NT2/D1 (cell line): ENCODE results near the gene CARD19.
A peak's percentile ranks its signal among the peaks of the same experiment; 100 is the strongest.
"Not testable (repeated sequence)": the region's sequence is repeated elsewhere in the genome, so short reads cannot be mapped to it uniquely, and the experiment has no call there.

Experiments used
- DNase-seq: peaks from one replicate; pipeline ENCODE4 v3.0.0-alpha.2; 2011; ENCODE audit warnings: low read depth, low spot score
- H3K27me3 ChIP-seq: 2 replicates; pipeline ENCODE4 v1.6.0; 2011; ENCODE audit warnings: mild to moderate bottlenecking; ENCODE audit not compliant: insufficient read length, insufficient read depth
- H3K36me3 ChIP-seq: 2 replicates; pipeline ENCODE4 v1.6.1; 2011; ENCODE audit warnings: mild to moderate bottlenecking, low read length, mixed read lengths; ENCODE audit not compliant: insufficient read depth, insufficient read length
- H3K4me1 ChIP-seq: 2 replicates; pipeline ENCODE4 v1.5.1; 2011; ENCODE audit not compliant: insufficient read depth, insufficient read length
- H3K4me3 ChIP-seq: 2 replicates; pipeline ENCODE4 v1.5.1; 2011; ENCODE audit warnings: low read depth; ENCODE audit not compliant: insufficient read length
- H3K9ac ChIP-seq: 2 replicates; pipeline ENCODE4 v1.6.0; 2011; ENCODE audit warnings: low read depth; ENCODE audit not compliant: insufficient read length
- H3K9me3 ChIP-seq: 2 replicates; pipeline ENCODE4 v1.5.1; 2011; ENCODE audit warnings: mild to moderate bottlenecking, low read length; ENCODE audit not compliant: insufficient read depth
- SUZ12 ChIP-seq: IDR thresholded peaks from 2 replicates; pipeline ENCODE4 v1.6.1; 2011; ENCODE audit not compliant: insufficient read length, insufficient read depth; ENCODE audit errors: extremely low read depth
- YY1 ChIP-seq: IDR thresholded peaks from 2 replicates; pipeline ENCODE4 v1.6.1; 2011; ENCODE audit not compliant: insufficient read length, insufficient read depth
- ZNF274 ChIP-seq: IDR thresholded peaks from 2 replicates; pipeline ENCODE4 v1.6.1; 2011; ENCODE audit warnings: mild to moderate bottlenecking, low read depth, low read length

CARD19 gene

DNA sequence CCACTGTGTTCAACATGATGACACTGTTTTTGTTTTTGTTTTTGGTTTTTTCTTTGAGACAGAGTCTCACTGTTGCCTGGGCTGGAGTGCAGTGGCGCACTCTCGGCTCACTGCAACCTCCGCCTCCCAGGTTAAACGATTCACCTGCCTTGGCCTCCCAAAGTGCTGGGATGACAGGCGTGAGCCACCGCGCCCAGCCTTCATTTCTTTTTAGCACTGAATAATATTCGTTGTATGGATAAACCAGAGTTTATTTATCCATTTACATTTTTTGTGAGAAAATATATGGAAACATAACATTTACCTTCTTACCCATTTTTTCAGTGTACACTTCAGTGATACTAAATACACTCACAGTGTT lies 4.2 kb downstream of the CARD19 start:
- H3K36me3 ChIP-seq: no peaks in the 10 kb centered on the region
- H3K9me3 ChIP-seq: peaks cover 11% of the 10 kb centered on the region
- H3K9ac ChIP-seq: no peak overlapping the region
- DNase-seq: no peak
- peaks cover 13% of the 10 kb centered on the region for H3K4me1 ChIP-seq
- H3K27me3 ChIP-seq: peaks cover 8% of the 10 kb centered on the region
- H3K4me3 ChIP-seq: no peak overlapping the region
- TF ChIP-seq ZNF274 (no peak), SUZ12 (no peak), YY1 (no peak)

DNA sequence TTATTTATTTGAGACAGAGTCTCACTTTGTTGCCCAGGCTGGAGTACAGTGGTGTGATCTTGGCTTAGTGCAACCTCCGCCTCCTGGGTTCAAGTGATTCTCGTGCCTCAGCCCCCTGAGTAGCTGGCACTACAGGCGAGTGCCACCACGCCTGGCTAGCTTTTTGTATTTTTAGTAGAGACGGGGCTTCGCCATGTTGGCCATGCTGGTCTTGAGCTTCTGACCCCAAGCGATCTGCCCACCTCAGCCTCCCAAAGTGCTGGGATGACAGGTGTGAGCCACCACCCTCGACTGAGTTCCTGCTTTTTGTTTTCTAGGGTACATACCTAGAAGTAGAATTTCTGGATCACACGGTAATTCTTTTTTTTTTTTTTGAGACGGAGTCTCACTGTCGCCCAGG lies 5.1 kb downstream of the CARD19 start:
- not testable (repeated sequence) for DNase-seq, H3K4me3 ChIP-seq, H3K27me3 ChIP-seq, H3K36me3 ChIP-seq, H3K9ac ChIP-seq
- Histone ChIP-seq H3K4me1 (peaks cover 13% of the 10 kb centered on the region), H3K9me3 (peaks cover 11% of the 10 kb centered on the region)

- no peak overlapping the region for H3K4me3 ChIP-seq
- peaks cover 7% of the 10 kb centered on the region for H3K36me3 ChIP-seq
- H3K9me3 ChIP-seq: peaks cover 11% of the 10 kb centered on the region
- H3K27me3 ChIP-seq: no peaks in the 10 kb centered on the region
- no peak for DNase-seq
- no peak overlapping the region for H3K9ac ChIP-seq
- TF ChIP-seq ZNF274 (no peak), SUZ12 (no peak)
- no peaks in the 10 kb centered on the region for H3K4me1 ChIP-seq
Observed at GRCh38 chr9:93105620-93106019, 9.6 kb downstream of the CARD19 start.

- peaks cover 11% of the 10 kb centered on the region for H3K9me3 ChIP-seq
- H3K36me3 ChIP-seq: peaks cover 12% of the 10 kb centered on the region
- no peak overlapping the region for H3K9ac ChIP-seq
- peaks cover 9% of the 10 kb centered on the region for H3K4me1 ChIP-seq
- no peak overlapping the region for H3K4me3 ChIP-seq
- TF ChIP-seq ZNF274: no peak
- TF ChIP-seq SUZ12: no peak
- TF ChIP-seq YY1: no peak
- H3K27me3 ChIP-seq: no peaks in the 10 kb centered on the region
- DNase-seq: no peak
Observed at GRCh38 chr9:93107151-93107824, 11.3 kb downstream of the CARD19 start.

GRCh38 chr9:93107825-93108161 lies 11.8 kb downstream of the CARD19 start:
- Histone ChIP-seq H3K9me3 (peaks cover 11% of the 10 kb centered on the region), H3K36me3 (peaks cover 12% of the 10 kb centered on the region), H3K4me3 (no peak overlapping the region), H3K4me1 (peaks cover 9% of the 10 kb centered on the region), H3K9ac (no peak overlapping the region), H3K27me3 (no peaks in the 10 kb centered on the region)
- TF ChIP-seq ZNF274: no peak
- TF ChIP-seq SUZ12: no peak
- TF ChIP-seq YY1: no peak
- DNase-seq: no peak

DNA sequence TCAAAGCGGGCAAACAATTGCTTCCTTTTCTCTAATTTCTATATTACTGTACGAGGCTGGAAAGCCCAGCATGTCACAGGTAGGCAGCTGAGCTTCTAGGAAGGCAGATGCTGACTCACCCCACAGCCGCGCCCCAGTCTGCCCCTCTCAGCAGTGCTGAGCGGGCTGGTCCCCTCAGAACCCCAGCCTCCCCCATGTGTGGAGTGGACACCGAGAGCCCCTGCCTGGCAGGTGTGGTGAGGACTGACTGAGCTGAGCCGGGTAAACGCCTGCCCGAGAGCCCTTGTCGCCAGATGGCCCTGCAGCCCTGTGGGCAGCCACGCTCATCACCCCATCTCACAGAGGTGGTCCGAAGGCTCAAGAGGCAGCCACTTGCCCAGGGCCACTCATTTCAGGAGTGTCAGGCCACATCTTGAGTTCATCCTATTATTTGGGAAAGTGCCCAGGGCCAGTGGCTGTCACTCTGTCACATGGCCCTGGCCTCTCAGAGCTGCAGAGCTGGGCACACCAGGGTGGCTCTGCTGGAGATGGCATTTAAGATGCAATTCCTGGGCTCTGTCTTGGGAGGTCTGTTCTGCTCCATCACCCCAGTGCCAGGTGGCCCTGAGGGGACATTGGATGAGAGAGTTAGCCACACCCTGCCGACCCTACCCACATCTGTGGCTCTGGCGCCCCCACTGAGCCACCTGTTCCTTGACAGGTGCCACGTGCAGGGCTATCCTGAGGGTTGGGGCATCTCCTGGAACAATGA lies 12.4 kb downstream of the CARD19 start:
- peaks cover 9% of the 10 kb centered on the region for H3K4me1 ChIP-seq
- no peak for DNase-seq
- no peaks in the 10 kb centered on the region for H3K27me3 ChIP-seq
- peaks cover 13% of the 10 kb centered on the region for H3K36me3 ChIP-seq
- peaks cover 9% of the 10 kb centered on the region for H3K9me3 ChIP-seq
- peak overlapping the region; percentile 28 for H3K9ac ChIP-seq
- no peak for TF ChIP-seq SUZ12
- no peak for TF ChIP-seq ZNF274
- no peak for TF ChIP-seq YY1
- no peak overlapping the region for H3K4me3 ChIP-seq

DNA sequence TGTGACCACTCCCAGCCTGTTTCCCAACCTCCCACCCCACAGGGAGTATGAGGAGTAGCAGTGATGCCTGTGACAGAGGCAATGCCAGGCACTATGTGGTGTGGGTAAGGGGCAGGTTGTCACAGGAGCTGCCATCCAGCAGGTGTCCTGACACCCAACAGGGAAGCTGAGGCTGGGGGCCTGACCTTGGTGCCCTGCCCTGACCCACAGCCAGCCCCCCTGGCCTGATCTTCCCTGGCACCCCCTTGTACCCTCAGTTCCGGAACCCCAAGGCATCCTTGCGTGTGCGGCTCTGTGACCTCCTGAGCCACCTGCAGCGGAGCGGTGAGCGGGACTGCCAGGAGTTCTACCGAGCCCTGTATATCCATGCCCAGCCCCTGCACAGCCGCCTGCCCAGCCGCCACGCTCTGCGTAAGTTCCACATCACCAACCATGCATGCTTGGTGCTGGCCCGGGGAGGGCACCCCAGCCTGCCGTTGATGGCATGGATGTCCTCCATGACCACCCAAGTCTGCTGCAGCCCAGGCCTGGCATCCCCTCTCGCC lies 14.4 kb downstream of the CARD19 start:
- no peaks in the 10 kb centered on the region for H3K27me3 ChIP-seq
- no peaks in the 10 kb centered on the region for H3K9me3 ChIP-seq
- no peak for TF ChIP-seq YY1
- no peak for TF ChIP-seq SUZ12
- no peak for TF ChIP-seq ZNF274
- no peak overlapping the region for H3K9ac ChIP-seq
- peaks cover 19% of the 10 kb centered on the region for H3K36me3 ChIP-seq
- DNase-seq: no peak
- peaks cover 12% of the 10 kb centered on the region for H3K4me1 ChIP-seq
- H3K4me3 ChIP-seq: no peak overlapping the region
